Bronchial epithelial cell (primary cell): ENCODE data around the gene SLC16A1. TPM values are rescaled to one million over a fixed set of nuclear protein-coding genes. Genes with fewer than 3 reads are reported as not detected.

Experiments
- DNase-seq: peaks from one replicate; pipeline ENCODE4 v3.0.0-alpha.2; 2010; ENCODE audit warnings: low read depth
- FAIRE-seq: peaks from 2 replicates; lab custom pipeline; 2011; peaks lifted over from hg19 to GRCh38; lab: Jason Lieb, UNC
- H3K27me3 ChIP-seq: 2 replicates; pipeline ENCODE4 v1.5.1; 2011; ENCODE audit warnings: low read length; ENCODE audit not compliant: control insufficient read depth, insufficient read depth
- H3K36me3 ChIP-seq: 2 replicates; pipeline ENCODE4 v1.5.1; 2011; ENCODE audit warnings: low read length; ENCODE audit not compliant: control insufficient read depth, insufficient read depth
- H3K4me3 ChIP-seq: 2 replicates; pipeline ENCODE4 v1.5.1; 2011; ENCODE audit warnings: mild to moderate bottlenecking, low read depth, low read length, control low read depth
- CTCF ChIP-seq: IDR thresholded peaks from 2 replicates; pipeline ENCODE4 v1.5.1; 2011; ENCODE audit warnings: mild to moderate bottlenecking, moderate library complexity, low read length, control low read depth, inconsistent platforms; ENCODE audit not compliant: insufficient read depth, severe bottlenecking
- total RNA-seq: library from RNA; depleted of rRNA; stranded (reverse); fragments of >200 nt; gene quantifications from 2 replicates; pipeline ENCODE4 v1.2.1, GENCODE V29; 2014

The SLC16A1 gene
- total RNA-seq, 1 donor from 2014 or later, result 213 TPM

- no peak for TF ChIP-seq CTCF
- no peak for DNase-seq
- H3K27me3 ChIP-seq, result no peaks in the 10 kb centered on the region
- H3K36me3 ChIP-seq, result peaks cover 7% of the 10 kb centered on the region
- no peak overlapping the region for H3K4me3 ChIP-seq
- FAIRE-seq, result no peak
Observed at GRCh38 chr1:112911506-112912220, 44.3 kb downstream of the SLC16A1 start.

- Histone ChIP-seq H3K4me3 (no peak overlapping the region), H3K36me3 (peaks cover 5% of the 10 kb centered on the region), H3K27me3 (no peaks in the 10 kb centered on the region)
- FAIRE-seq, result no peak
- DNase-seq, result no peak
- TF ChIP-seq CTCF, result no peak
Observed at GRCh38 chr1:112909847-112910246, 46.1 kb downstream of the SLC16A1 start.

GRCh38 chr1:112906150-112906698 lies 49.8 kb downstream of the SLC16A1 start:
- FAIRE-seq (no peak), DNase-seq (peak; percentile 40)
- TF ChIP-seq CTCF, result no peak
- Histone ChIP-seq H3K36me3 (no peaks in the 10 kb centered on the region), H3K27me3 (no peaks in the 10 kb centered on the region), H3K4me3 (no peak overlapping the region)

GRCh38 chr1:112905395-112906149 lies 50.4 kb downstream of the SLC16A1 start:
- no peak overlapping the region for H3K4me3 ChIP-seq
- FAIRE-seq (no peak), DNase-seq (peak; percentile 77)
- no peaks in the 10 kb centered on the region for H3K36me3 ChIP-seq
- H3K27me3 ChIP-seq, result no peaks in the 10 kb centered on the region
- no peak for TF ChIP-seq CTCF

GRCh38 chr1:112904831-112905261 lies 51.1 kb downstream of the SLC16A1 start:
- H3K36me3 ChIP-seq, result no peaks in the 10 kb centered on the region
- no peak for FAIRE-seq
- H3K4me3 ChIP-seq, result no peak overlapping the region
- no peak for TF ChIP-seq CTCF
- no peaks in the 10 kb centered on the region for H3K27me3 ChIP-seq
- peak; percentile 80 for DNase-seq
